K562 (cell line): ENCODE results near the gene CCDC73. TPM values are rescaled to one million over a fixed set of nuclear protein-coding genes. Genes with fewer than 3 reads are reported as not detected.
A peak's percentile ranks its signal among the peaks of the same experiment; 100 is the strongest.

Experiments
- CEBPG ChIP-seq, 3 experiments: fragments of 200-800 bp in 1 of 3; sonication (Bioruptor generic) in 1 of 3; sonication (generic) in 1 of 3; formaldehyde crosslinking in 1 of 3; IDR thresholded peaks in 2 of 3; conservative IDR thresholded peaks in 1 of 3; 2 replicates each; pipeline versions ENCODE4 v1.6.1 to v1.8.0; 2016 to 2022; ENCODE audit warnings: missing compliant biosample characterization in 2 of 3, missing genetic modification characterization in 2 of 3, mild to moderate bottlenecking in 1 of 3, missing genetic modification reagents in 1 of 3
- CTBP1 ChIP-seq: fragments of 450-650 bp; IDR thresholded peaks from 2 replicates; pipeline ENCODE4 v1.6.1; 2016; ENCODE audit warnings: borderline replicate concordance
- EHMT2 ChIP-seq: fragments of 450-650 bp; IDR thresholded peaks from 2 replicates; pipeline ENCODE4 v1.6.1; 2018; ENCODE audit warnings: antibody characterized with exemption
- ETS2 ChIP-seq: IDR thresholded peaks from 2 replicates; pipeline ENCODE4 v1.6.1; 2016; ENCODE audit warnings: borderline replicate concordance, missing genetic modification characterization, mild to moderate bottlenecking, moderate library complexity, missing compliant biosample characterization; ENCODE audit not compliant: poor library complexity, severe bottlenecking
- HMG20B ChIP-seq: fragments of 250-450 bp; sonication (Bioruptor Pico); IDR thresholded peaks from 2 replicates; pipeline ENCODE4 v1.5.0; 2021; ENCODE audit warnings: mild to moderate bottlenecking
- NCOR1 ChIP-seq: fragments of 450-650 bp; IDR thresholded peaks from 2 replicates; pipeline ENCODE4 v1.6.1; 2016; ENCODE audit warnings: mild to moderate bottlenecking, moderate library complexity
- RFX1 ChIP-seq: fragments of 450-650 bp; IDR thresholded peaks from 2 replicates; pipeline ENCODE4 v1.6.1; 2016; ENCODE audit warnings: mild to moderate bottlenecking, moderate library complexity
- SAFB ChIP-seq: fragments of 200-400 bp; formaldehyde crosslinking; IDR thresholded peaks from 2 replicates; pipeline ENCODE4 v1.6.1; 2017; ENCODE audit warnings: low read depth, low read length, borderline replicate concordance
- SMARCB1 ChIP-seq: IDR thresholded peaks from 2 replicates; pipeline ENCODE4 v1.6.1; 2011; ENCODE audit warnings: improper control_type of control experiment, low read depth; ENCODE audit not compliant: insufficient read length
- SMC3 ChIP-seq: conservative IDR thresholded peaks from 2 replicates; pipeline ENCODE4 v1.6.1; 2011; ENCODE audit warnings: low read depth, low read length, improper control_type of control experiment; ENCODE audit not compliant: insufficient read depth
- polyA plus RNA-seq, 8 experiments: library from polyadenylated mRNA; depleted of rRNA in 4 of 8; stranded (reverse) in 5 of 8; unstranded in 3 of 8; fragments of >200 nt; fragmentation: Nextera tagmentation in 2 of 8; fragmentation: Illumina TruSeq in 1 of 8; extraction: Ambion mirVana in 2 of 8; extraction: Trizol in 1 of 8; gene quantifications; 2 replicates each; pipeline versions ENCODE4 v1.2.1 to v1.2.3, GENCODE V29; 2011 to 2014; ENCODE audit warnings: inconsistent platforms in 1 of 8, missing spikeins in 1 of 8
- total RNA-seq, 7 experiments: library from RNA; depleted of rRNA in 6 of 7; stranded (reverse); fragments of >200 nt in 6 of 7; fragmentation: Illumina TruSeq in 2 of 7; extraction: Trizol in 2 of 7; gene quantifications; 2 replicates each; pipeline versions ENCODE4 v1.2.1 to v1.2.3, GENCODE V29; 2011 to 2021; ENCODE audit warnings: low replicate concordance in 1 of 7
- TF ChIP-seq, protein P1 (sequence below), 3 experiments: IDR thresholded peaks in 2 of 3; conservative IDR thresholded peaks in 1 of 3; 2 replicates each; pipeline ENCODE4 v1.5.1; 2011 to 2012; ENCODE audit warnings: low read length in 3 of 3, mild to moderate bottlenecking in 3 of 3, control low read depth in 2 of 3, improper control_type of control experiment in 1 of 3, inconsistent platforms in 1 of 3, low read depth in 1 of 3, mixed read lengths in 1 of 3, moderate library complexity in 1 of 3; ENCODE audit not compliant: insufficient read depth in 2 of 3

Gene CCDC73
- total and polyA plus RNA-seq, 9 of the 15 experiments (the other 6 are each of a cell fraction or from before 2014, with no cell fraction given) = 0.20 to 0.21 TPM; not detected in 7

DNA sequence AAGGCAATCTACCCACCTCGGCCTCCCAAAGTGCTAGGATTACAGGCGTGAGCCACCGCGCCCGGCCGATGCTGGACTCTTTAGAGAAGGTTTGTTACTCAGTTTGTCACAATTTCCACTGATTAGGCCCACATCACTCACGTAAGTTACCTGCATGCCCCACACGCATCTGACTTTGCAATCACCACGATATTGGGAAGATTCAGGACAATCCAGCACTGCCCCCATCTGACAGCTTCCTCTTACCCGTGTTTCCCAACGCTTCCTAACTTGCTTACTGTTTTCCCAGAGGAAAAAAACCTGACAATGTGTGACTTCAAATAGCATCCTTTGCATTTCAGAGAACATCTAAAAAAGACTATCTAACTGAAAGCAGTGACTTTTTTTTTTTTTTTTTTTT is 232.6 kb downstream of the CCDC73 start (continued):
- TF ChIP-seq CEBPG (CRISPR knock-in tag; IDR thresholded peaks at IDR 0.05) = no peak
- TF ChIP-seq CEBPG (tag; conservative IDR thresholded peaks at IDR 0.05 in 1 of 2, IDR thresholded peaks at IDR 0.05 in 1 of 2) = no peak
- TF ChIP-seq, protein P1, sequence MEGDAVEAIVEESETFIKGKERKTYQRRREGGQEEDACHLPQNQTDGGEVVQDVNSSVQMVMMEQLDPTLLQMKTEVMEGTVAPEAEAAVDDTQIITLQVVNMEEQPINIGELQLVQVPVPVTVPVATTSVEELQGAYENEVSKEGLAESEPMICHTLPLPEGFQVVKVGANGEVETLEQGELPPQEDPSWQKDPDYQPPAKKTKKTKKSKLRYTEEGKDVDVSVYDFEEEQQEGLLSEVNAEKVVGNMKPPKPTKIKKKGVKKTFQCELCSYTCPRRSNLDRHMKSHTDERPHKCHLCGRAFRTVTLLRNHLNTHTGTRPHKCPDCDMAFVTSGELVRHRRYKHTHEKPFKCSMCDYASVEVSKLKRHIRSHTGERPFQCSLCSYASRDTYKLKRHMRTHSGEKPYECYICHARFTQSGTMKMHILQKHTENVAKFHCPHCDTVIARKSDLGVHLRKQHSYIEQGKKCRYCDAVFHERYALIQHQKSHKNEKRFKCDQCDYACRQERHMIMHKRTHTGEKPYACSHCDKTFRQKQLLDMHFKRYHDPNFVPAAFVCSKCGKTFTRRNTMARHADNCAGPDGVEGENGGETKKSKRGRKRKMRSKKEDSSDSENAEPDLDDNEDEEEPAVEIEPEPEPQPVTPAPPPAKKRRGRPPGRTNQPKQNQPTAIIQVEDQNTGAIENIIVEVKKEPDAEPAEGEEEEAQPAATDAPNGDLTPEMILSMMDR (IDR thresholded peaks at IDR 0.05 in 2 of 3, conservative IDR thresholded peaks at IDR 0.05 in 1 of 3; ENCODE audit: insufficient read depth in 2 of 3, low read depth in 1 of 3, low read length in 3 of 3) = peak in 2 of 3 experiments; percentile 28 to 44; a peak in 2 of 6 replicates
- no peak for TF ChIP-seq HMG20B (CRISPR knock-in tag)
- no peak for TF ChIP-seq SMARCB1
- TF ChIP-seq SMC3 = 0 out of 2 replicates have a peak, but pooled peaks have one; percentile 15
- no peak for TF ChIP-seq RFX1
- no peak for TF ChIP-seq NCOR1
- TF ChIP-seq SAFB = no peak
- TF ChIP-seq ETS2 (tag) = no peak
- no peak for TF ChIP-seq CTBP1
- TF ChIP-seq EHMT2 = no peak
- TF ChIP-seq, all 486 proteins: peak for 4
